Measurements from ENCODE around the gene GRIK4. TPM values are rescaled to one million over a fixed set of nuclear protein-coding genes. Genes with fewer than 3 reads are reported as not detected.

The GRIK4 gene
- polyA plus RNA-seq, 1 of the 3 experiments (the other 2 are of a cell fraction) = 0.03 TPM

DNA sequence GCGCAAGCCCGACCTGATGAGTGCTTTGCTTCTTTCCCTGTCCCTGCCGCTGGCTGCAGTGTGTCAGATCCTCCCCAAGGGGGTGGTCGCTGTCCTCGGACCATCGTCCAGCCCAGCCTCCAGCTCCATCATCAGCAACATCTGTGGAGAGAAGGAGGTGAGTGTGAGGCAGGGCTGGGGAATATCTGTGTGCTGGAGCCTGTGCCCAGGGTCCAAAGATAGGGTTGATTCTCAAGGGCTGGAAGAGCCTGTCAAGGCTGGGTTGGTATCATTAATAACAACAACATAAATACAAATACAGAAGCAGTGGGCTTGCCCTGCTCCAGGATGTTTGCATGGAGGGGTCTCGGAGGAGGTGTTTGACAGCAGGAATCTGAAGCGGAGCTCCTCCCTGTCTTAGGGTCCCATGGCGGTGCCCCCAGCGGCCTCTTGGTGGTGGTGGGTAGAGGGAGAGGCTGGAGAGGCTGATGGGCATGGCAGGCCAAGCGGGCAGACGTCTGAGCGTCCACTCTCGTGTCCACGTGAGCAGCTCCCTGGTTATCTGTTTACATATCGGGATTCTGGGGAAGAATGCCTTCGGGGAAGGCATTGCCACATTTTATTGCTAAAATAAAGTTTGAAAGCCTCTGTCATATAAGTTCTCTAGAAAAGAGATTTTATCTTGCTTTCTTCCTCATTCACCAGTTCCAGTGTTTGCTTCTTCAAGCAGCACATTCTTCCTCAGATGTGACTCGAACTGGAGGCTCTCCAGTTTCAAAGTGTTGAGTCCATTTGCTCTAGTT, 304.0 kb downstream of the GRIK4 start:
- POLR2A ChIA-PET = no interaction called here
- WGBS (ENCODE audit: low lambda C conversion rate) = 61% methylated on average over 12 of the region's 18 CpGs

DNA sequence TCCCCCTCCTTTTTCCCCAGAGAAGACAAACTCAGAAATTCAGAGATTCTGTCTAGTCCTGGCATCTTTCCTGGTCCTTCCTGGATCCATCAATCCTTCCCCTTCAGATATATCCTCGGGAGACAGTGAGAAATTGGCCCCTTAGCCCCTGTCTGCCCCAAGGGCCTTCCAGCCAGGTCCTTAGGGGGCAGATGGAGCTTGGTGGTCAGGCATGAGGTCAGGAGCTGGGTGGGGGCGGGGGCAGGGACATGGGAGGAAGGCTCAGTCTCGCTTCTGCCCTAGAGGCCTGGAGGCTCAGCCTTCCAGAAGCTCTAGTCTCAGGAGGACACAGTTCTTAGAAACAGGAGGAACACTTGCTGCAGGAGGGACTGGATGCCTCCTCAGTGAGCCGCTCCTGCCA, 304.6 kb downstream of the GRIK4 start:
- Histone ChIP-seq H3K27me3 (ENCODE audit: insufficient read depth) (no peaks in the 10 kb centered on the region; the same call in 1 of the 2 replicates), H3K9me3 (no peaks in the 10 kb centered on the region), H3K27ac (ENCODE audit: low read depth in 2 of 2, low read length in 1 of 2) (peak overlapping the region in 1 of 2 experiments; percentile 81; a peak in 1 of 4 replicates), H3K9me2 (no peaks in the 10 kb centered on the region), H3K79me2 (ENCODE audit: insufficient read depth) (no peaks in the 10 kb centered on the region), H3K4me2 (no peak overlapping the region), H3F3A (replicated peaks; ENCODE audit: insufficient read depth) (no peaks in the 10 kb centered on the region), H3K4me3 (ENCODE audit: low read depth in 2 of 2, low read length in 1 of 2) (no peak overlapping the region), H2AFZ (ENCODE audit: low read depth) (no peak overlapping the region), H3K36me3 (replicated peaks in 1 of 2; ENCODE audit: control insufficient read depth in 1 of 2, insufficient read depth in 2 of 2, low read length in 1 of 2) (no peaks in the 10 kb centered on the region), H3K4me1 (ENCODE audit: control insufficient read depth in 1 of 2, insufficient read depth in 2 of 2, low read depth in 1 of 2, low read length in 1 of 2) (peaks cover 0 to 55% of the 10 kb centered on the region in 2 experiments; a peak in 1 of 4 replicates), H3K9ac (no peak overlapping the region), H4K20me1 (ENCODE audit: insufficient read depth) (no peaks in the 10 kb centered on the region)
- CTCF ChIA-PET = interaction anchor here (1.1 to 3.0 kb wide), 3 partner anchors 13 to 43 kb away, joined by 4 to 18 read pairs (median 4); no protein-coding TSS in a partner anchor
- TF ChIP-seq TCF12 (IDR thresholded peaks at IDR 0.05) = no peak
- TF ChIP-seq MEF2A (IDR thresholded peaks at IDR 0.05; ENCODE audit: borderline replicate concordance, low read depth) = no peak
- no peak for TF ChIP-seq GABPA (IDR thresholded peaks at IDR 0.05; ENCODE audit: low read depth)
- TF ChIP-seq, protein P1, sequence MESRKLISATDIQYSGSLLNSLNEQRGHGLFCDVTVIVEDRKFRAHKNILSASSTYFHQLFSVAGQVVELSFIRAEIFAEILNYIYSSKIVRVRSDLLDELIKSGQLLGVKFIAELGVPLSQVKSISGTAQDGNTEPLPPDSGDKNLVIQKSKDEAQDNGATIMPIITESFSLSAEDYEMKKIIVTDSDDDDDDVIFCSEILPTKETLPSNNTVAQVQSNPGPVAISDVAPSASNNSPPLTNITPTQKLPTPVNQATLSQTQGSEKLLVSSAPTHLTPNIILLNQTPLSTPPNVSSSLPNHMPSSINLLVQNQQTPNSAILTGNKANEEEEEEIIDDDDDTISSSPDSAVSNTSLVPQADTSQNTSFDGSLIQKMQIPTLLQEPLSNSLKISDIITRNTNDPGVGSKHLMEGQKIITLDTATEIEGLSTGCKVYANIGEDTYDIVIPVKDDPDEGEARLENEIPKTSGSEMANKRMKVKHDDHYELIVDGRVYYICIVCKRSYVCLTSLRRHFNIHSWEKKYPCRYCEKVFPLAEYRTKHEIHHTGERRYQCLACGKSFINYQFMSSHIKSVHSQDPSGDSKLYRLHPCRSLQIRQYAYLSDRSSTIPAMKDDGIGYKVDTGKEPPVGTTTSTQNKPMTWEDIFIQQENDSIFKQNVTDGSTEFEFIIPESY (IDR thresholded peaks at IDR 0.05; ENCODE audit: borderline replicate concordance, low read depth) = no peak
- TF ChIP-seq, protein P2, sequence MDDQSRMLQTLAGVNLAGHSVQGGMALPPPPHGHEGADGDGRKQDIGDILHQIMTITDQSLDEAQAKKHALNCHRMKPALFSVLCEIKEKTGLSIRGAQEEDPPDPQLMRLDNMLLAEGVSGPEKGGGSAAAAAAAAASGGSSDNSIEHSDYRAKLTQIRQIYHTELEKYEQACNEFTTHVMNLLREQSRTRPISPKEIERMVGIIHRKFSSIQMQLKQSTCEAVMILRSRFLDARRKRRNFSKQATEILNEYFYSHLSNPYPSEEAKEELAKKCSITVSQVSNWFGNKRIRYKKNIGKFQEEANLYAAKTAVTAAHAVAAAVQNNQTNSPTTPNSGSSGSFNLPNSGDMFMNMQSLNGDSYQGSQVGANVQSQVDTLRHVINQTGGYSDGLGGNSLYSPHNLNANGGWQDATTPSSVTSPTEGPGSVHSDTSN (IDR thresholded peaks at IDR 0.05) = no peak
- no peak for TF ChIP-seq RCOR1 (IDR thresholded peaks at IDR 0.05; ENCODE audit: low read length)
- TF ChIP-seq YY1 (IDR thresholded peaks at IDR 0.05; ENCODE audit: low read depth) = no peak
- TF ChIP-seq FOSL2 (IDR thresholded peaks at IDR 0.05; ENCODE audit: borderline replicate concordance, low read depth) = no peak
- TF ChIP-seq GATA2 (CRISPR knock-in tag; IDR thresholded peaks at IDR 0.05) = no peak
- no peak for TF ChIP-seq EP300 (IDR thresholded peaks at IDR 0.05; ENCODE audit: borderline replicate concordance in 1 of 2, low read depth in 1 of 2, low read length in 1 of 2)
- TF ChIP-seq, protein P3, sequence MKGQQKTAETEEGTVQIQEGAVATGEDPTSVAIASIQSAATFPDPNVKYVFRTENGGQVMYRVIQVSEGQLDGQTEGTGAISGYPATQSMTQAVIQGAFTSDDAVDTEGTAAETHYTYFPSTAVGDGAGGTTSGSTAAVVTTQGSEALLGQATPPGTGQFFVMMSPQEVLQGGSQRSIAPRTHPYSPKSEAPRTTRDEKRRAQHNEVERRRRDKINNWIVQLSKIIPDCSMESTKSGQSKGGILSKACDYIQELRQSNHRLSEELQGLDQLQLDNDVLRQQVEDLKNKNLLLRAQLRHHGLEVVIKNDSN (IDR thresholded peaks at IDR 0.05; ENCODE audit: borderline replicate concordance, low read depth) = no peak
- TF ChIP-seq RAD21 (IDR thresholded peaks at IDR 0.05; ENCODE audit: low read length) = no peak
- TF ChIP-seq SMC3 (IDR thresholded peaks at IDR 0.05; ENCODE audit: low read depth, low read length) = no peak
- DNase-seq = no peak
- POLR2A ChIA-PET = no interaction called here
- WGBS (ENCODE audit: low lambda C conversion rate) = 50% methylated on average over 1 of the region's 4 CpGs

More for the DNA sequence above, 304.0 kb downstream of the GRIK4 start:
- no peak for DNase-seq
- no peak overlapping the region for H3K9ac ChIP-seq
- no peaks in the 10 kb centered on the region for H3K9me2 ChIP-seq
- no peaks in the 10 kb centered on the region for H3K36me3 ChIP-seq (replicated peaks in 1 of 2; ENCODE audit: control insufficient read depth in 1 of 2, insufficient read depth in 2 of 2, low read length in 1 of 2)
- CTCF ChIA-PET = interaction anchor here (0.7 to 3.0 kb wide), 2 partner anchors 14 to 46 kb away, joined by 3 to 18 read pairs; no protein-coding TSS in a partner anchor
- H3K9me3 ChIP-seq = no peaks in the 10 kb centered on the region
- peaks cover 0 to 50% of the 10 kb centered on the region in 2 experiments; a peak in 1 of 4 replicates for H3K4me1 ChIP-seq (ENCODE audit: control insufficient read depth in 1 of 2, insufficient read depth in 2 of 2, low read depth in 1 of 2, low read length in 1 of 2)
- H3F3A ChIP-seq (replicated peaks; ENCODE audit: insufficient read depth) = no peaks in the 10 kb centered on the region
- TF ChIP-seq, protein P4, sequence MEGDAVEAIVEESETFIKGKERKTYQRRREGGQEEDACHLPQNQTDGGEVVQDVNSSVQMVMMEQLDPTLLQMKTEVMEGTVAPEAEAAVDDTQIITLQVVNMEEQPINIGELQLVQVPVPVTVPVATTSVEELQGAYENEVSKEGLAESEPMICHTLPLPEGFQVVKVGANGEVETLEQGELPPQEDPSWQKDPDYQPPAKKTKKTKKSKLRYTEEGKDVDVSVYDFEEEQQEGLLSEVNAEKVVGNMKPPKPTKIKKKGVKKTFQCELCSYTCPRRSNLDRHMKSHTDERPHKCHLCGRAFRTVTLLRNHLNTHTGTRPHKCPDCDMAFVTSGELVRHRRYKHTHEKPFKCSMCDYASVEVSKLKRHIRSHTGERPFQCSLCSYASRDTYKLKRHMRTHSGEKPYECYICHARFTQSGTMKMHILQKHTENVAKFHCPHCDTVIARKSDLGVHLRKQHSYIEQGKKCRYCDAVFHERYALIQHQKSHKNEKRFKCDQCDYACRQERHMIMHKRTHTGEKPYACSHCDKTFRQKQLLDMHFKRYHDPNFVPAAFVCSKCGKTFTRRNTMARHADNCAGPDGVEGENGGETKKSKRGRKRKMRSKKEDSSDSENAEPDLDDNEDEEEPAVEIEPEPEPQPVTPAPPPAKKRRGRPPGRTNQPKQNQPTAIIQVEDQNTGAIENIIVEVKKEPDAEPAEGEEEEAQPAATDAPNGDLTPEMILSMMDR (IDR thresholded peaks at IDR 0.05) = no peak
- no peak for TF ChIP-seq POLR2AphosphoS5 (IDR thresholded peaks at IDR 0.05; ENCODE audit: low read depth, low read length)
- TF ChIP-seq TCF12 (IDR thresholded peaks at IDR 0.05) = no peak
- no peak for TF ChIP-seq FOXM1 (IDR thresholded peaks at IDR 0.05; ENCODE audit: low read depth)
- TF ChIP-seq NFIC (IDR thresholded peaks at IDR 0.05; ENCODE audit: borderline replicate concordance) = no peak
- TF ChIP-seq SIN3A (IDR thresholded peaks at IDR 0.05; ENCODE audit: borderline replicate concordance, low read depth, low read length) = no peak
- TF ChIP-seq RCOR1 (IDR thresholded peaks at IDR 0.05; ENCODE audit: low read length) = no peak
- TF ChIP-seq EZH2phosphoT487 (IDR thresholded peaks at IDR 0.05; ENCODE audit: borderline replicate concordance, low read depth) = no peak
- TF ChIP-seq YY1 (IDR thresholded peaks at IDR 0.05; ENCODE audit: low read depth) = no peak
- no peak for TF ChIP-seq RXRA (IDR thresholded peaks at IDR 0.05; ENCODE audit: borderline replicate concordance, low read depth)
- TF ChIP-seq SMC3 (IDR thresholded peaks at IDR 0.05; ENCODE audit: low read depth, low read length) = no peak
- TF ChIP-seq, protein P5, sequence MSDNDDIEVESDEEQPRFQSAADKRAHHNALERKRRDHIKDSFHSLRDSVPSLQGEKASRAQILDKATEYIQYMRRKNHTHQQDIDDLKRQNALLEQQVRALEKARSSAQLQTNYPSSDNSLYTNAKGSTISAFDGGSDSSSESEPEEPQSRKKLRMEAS (IDR thresholded peaks at IDR 0.05; ENCODE audit: low read depth) = no peak
- no peak for TF ChIP-seq JUND (IDR thresholded peaks at IDR 0.05)
- no peaks in the 10 kb centered on the region for H3K79me2 ChIP-seq (ENCODE audit: insufficient read depth)
- H3K4me3 ChIP-seq (ENCODE audit: low read depth in 2 of 2, low read length in 1 of 2) = no peak overlapping the region
- no peaks in the 10 kb centered on the region; the same call in 1 of the 2 replicates for H3K27me3 ChIP-seq (ENCODE audit: insufficient read depth)
- H4K20me1 ChIP-seq (ENCODE audit: insufficient read depth) = no peaks in the 10 kb centered on the region
- no peak overlapping the region for H3K4me2 ChIP-seq
- H3K27ac ChIP-seq (ENCODE audit: low read depth in 2 of 2, low read length in 1 of 2) = peak overlapping the region in 1 of 2 experiments; percentile 40; a peak in 1 of 4 replicates
- no peak overlapping the region for H2AFZ ChIP-seq (ENCODE audit: low read depth)

Measured in SK-N-SH (cell line).